DOHH2 (cell line): ENCODE data around the gene JARID2.

Experiments
- H3F3A ChIP-seq: fragments of 200-600 bp; sonication (generic), shearing (Covaris generic); 2 replicates; pipeline ENCODE4 v1.6.0; 2016; ENCODE audit warnings: antibody characterized with exemption, mild to moderate bottlenecking; ENCODE audit not compliant: control insufficient read depth, insufficient read depth
- H3K27ac ChIP-seq: fragments of 200-600 bp; sonication (generic); 2 replicates; pipeline ENCODE4 v1.5.1; 2014; ENCODE audit warnings: low read depth, mild to moderate bottlenecking, low read length, moderate library complexity
- H3K27me3 ChIP-seq: fragments of 200-600 bp; sonication (generic); 2 replicates; pipeline ENCODE4 v1.6.1; 2014; ENCODE audit warnings: mild to moderate bottlenecking, low read length, mixed read lengths; ENCODE audit not compliant: control insufficient read depth
- H3K36me3 ChIP-seq: fragments of 200-600 bp; sonication (generic); 2 replicates; pipeline ENCODE4 v1.6.1; 2014; ENCODE audit warnings: mild to moderate bottlenecking, low read length, moderate library complexity, mixed read lengths; ENCODE audit not compliant: control insufficient read depth
- H3K4me1 ChIP-seq: fragments of 200-600 bp; sonication (generic); 2 replicates; pipeline ENCODE4 v1.6.1; 2014; ENCODE audit warnings: mild to moderate bottlenecking, low read length, mixed read lengths; ENCODE audit not compliant: control insufficient read depth
- H3K4me2 ChIP-seq: fragments of 200-600 bp; sonication (generic); 2 replicates; pipeline ENCODE4 v1.6.0; 2014; ENCODE audit warnings: mild to moderate bottlenecking, low read length, moderate library complexity
- H3K4me3 ChIP-seq: fragments of 200-600 bp; sonication (generic); 2 replicates; pipeline ENCODE4 v1.5.1; 2014; ENCODE audit warnings: mild to moderate bottlenecking, low read length, mixed read lengths
- H3K79me2 ChIP-seq: fragments of 200-600 bp; sonication (generic); 2 replicates; pipeline ENCODE4 v1.6.1; 2014; ENCODE audit warnings: mild to moderate bottlenecking, low read length, mixed read lengths; ENCODE audit not compliant: control insufficient read depth
- H3K9me2 ChIP-seq: fragments of 200-600 bp; sonication (generic); replicated peaks from 2 replicates; pipeline ENCODE4 v1.6.1; 2014; ENCODE audit warnings: mild to moderate bottlenecking, low read length, mixed read lengths; ENCODE audit not compliant: control insufficient read depth
- H3K9me3 ChIP-seq: fragments of 200-600 bp; sonication (generic); 2 replicates; pipeline ENCODE4 v1.6.1; 2014; ENCODE audit warnings: antibody characterized with exemption, low read length, mixed read lengths; ENCODE audit not compliant: control insufficient read depth, insufficient read depth
- H4K20me1 ChIP-seq: fragments of 200-600 bp; sonication (generic); 2 replicates; pipeline ENCODE4 v1.6.0; 2014; ENCODE audit warnings: low read depth, mild to moderate bottlenecking, antibody characterized with exemption, low read length, moderate library complexity; ENCODE audit not compliant: control insufficient read depth, insufficient read depth
- CTCF ChIP-seq: fragments of 200-600 bp; sonication (generic); IDR thresholded peaks from one replicate; pipeline ENCODE4 v1.5.1; 2014; ENCODE audit warnings: antibody characterized with exemption, mild to moderate bottlenecking, low read depth, low read length; ENCODE audit not compliant: poor library complexity, severe bottlenecking
- EZH2phosphoT487 ChIP-seq: fragments of 200-600 bp; sonication (generic); IDR thresholded peaks from 2 replicates; pipeline ENCODE4 v1.6.1; 2017; ENCODE audit warnings: borderline replicate concordance, mild to moderate bottlenecking, antibody characterized with exemption, low read length, moderate library complexity, mixed read lengths

The JARID2 gene

DNA sequence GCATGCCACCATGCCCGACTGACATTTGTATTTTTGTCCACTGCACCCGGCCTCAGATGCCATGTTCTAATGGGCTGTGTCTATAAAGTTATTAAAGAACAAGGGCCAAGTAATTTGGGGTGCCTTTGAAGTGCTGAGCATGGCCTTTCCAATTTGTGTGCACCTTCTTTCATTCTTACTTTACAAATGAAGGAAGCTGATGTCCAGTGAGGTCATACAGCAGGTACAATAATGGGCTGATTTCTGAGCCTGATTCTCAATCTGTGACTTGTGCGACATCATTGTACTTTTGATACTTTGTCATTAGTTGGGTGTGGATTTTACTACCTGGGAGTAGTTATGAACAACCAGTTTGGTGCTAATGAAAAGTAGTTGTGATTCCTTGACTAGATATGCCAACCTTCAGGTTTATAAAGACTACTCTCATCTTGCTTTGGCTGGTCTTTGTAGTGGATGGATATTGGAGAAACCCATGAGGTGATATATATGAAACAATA is 94.3 kb downstream of the JARID2 start:
- H4K20me1 ChIP-seq, result peaks cover 5% of the 10 kb centered on the region
- peaks cover 12% of the 10 kb centered on the region for H3K4me1 ChIP-seq
- peak overlapping the region; percentile 21; the same call in 1 of the 2 replicates for H3K4me2 ChIP-seq
- H3K9me3 ChIP-seq, result no peaks in the 10 kb centered on the region
- no peak for TF ChIP-seq EZH2phosphoT487
- peaks cover 19% of the 10 kb centered on the region for H3K79me2 ChIP-seq
- no peak overlapping the region for H3K4me3 ChIP-seq
- H3K9me2 ChIP-seq, result no peaks in the 10 kb centered on the region
- no peak overlapping the region for H3K27ac ChIP-seq
- H3K36me3 ChIP-seq, result no peaks in the 10 kb centered on the region
- H3F3A ChIP-seq, result no peaks in the 10 kb centered on the region
- H3K27me3 ChIP-seq, result no peaks in the 10 kb centered on the region

DNA sequence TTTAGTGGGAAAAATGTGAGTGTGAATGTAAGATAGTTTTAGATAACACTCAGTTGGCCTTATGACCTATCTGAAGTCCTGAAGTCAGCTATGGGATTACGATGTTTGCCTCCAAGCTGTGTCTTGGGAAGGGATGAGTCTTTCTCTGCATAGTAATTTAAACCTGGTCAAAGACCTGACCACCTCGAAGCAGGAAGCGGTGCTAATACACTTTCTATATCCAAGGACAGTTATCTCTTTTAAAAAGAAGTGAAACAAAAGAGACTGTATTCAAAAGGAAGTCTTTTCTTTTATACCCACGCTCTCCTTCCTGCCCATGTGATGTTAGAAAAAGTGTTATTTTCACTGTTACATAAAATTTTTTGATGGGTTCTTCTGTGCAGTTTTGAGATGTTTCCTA is 94.9 kb downstream of the JARID2 start:
- no peaks in the 10 kb centered on the region for H3K9me2 ChIP-seq
- TF ChIP-seq EZH2phosphoT487, result no peak
- TF ChIP-seq CTCF, result no peak
- no peaks in the 10 kb centered on the region for H3K36me3 ChIP-seq
- H4K20me1 ChIP-seq, result peaks cover 5% of the 10 kb centered on the region; the same call in 1 of the 2 replicates
- H3K4me3 ChIP-seq, result no peak overlapping the region
- H3K4me1 ChIP-seq, result peaks cover 12% of the 10 kb centered on the region
- H3K9me3 ChIP-seq, result no peaks in the 10 kb centered on the region
- no peaks in the 10 kb centered on the region for H3F3A ChIP-seq
- peaks cover 19% of the 10 kb centered on the region for H3K79me2 ChIP-seq
- H3K27me3 ChIP-seq, result no peaks in the 10 kb centered on the region
- no peak overlapping the region for H3K27ac ChIP-seq
- H3K4me2 ChIP-seq, result peak overlapping the region; percentile 21

DNA sequence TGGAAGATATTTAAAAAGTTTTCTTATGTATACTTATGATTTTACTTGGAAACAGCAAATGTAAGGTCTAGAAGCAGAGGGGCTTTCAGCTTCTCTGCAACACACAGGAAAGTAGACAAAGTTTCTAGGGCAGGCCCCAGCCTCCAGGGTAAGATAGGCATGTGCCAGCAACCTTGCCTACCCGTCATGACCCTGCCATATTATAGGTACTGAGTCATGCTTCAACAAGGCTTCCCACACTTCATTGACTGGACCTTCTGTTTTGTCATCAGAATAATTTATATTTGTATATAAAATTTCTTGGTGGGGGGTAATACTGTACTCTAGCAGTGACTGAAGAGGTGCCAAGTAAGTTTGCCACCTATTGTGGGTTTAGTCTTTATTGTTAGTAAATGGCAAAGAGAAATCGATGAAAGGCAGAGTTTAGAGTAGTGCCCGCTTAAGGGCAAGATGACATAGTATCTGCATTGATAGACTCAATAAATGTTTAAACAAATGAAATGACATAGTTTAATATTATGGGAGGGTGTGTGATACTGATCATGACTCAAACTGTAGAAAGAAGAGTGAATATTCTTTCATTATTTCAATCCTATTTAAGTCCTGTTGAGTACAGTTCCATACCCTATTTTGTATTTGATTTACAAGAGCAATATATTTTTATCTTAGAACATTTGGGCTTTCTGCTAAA is 95.6 kb downstream of the JARID2 start:
- Histone ChIP-seq H3K79me2 (peaks cover 19% of the 10 kb centered on the region), H3K9me3 (no peaks in the 10 kb centered on the region), H3F3A (no peaks in the 10 kb centered on the region), H3K9me2 (no peaks in the 10 kb centered on the region), H3K4me3 (no peak overlapping the region), H3K27me3 (no peaks in the 10 kb centered on the region), H3K36me3 (no peaks in the 10 kb centered on the region), H3K27ac (no peak overlapping the region), H3K4me1 (peaks cover 12% of the 10 kb centered on the region), H3K4me2 (no peak overlapping the region; the same call in 1 of the 2 replicates), H4K20me1 (peaks cover 5% of the 10 kb centered on the region; the same call in 1 of the 2 replicates)
- TF ChIP-seq EZH2phosphoT487, result no peak
- no peak for TF ChIP-seq CTCF

DNA sequence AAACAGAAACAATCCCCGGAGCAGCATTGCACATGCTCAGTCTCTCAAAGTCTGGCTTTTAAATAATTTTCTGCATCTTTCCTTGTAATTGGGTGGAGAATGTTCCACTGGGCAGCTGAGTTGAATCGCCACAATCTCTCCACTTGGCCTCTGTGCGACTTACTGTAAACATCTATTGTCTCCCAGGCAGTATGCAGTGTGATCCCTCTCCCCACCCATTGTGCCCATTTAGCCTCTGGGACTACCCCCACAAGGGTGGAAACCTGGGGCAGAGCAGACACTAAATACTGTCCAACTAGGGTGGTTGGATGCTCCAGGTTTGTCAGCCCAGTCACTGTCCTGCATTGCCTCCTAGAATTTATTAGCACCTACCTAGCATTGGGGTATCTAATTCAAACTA is 96.2 kb downstream of the JARID2 start:
- Histone ChIP-seq H3K9me3 (no peaks in the 10 kb centered on the region), H3K4me3 (no peak overlapping the region), H3K79me2 (peaks cover 19% of the 10 kb centered on the region), H3F3A (no peaks in the 10 kb centered on the region), H3K27ac (no peak overlapping the region), H3K9me2 (no peaks in the 10 kb centered on the region), H4K20me1 (peaks cover 5% of the 10 kb centered on the region; the same call in 1 of the 2 replicates), H3K27me3 (no peaks in the 10 kb centered on the region), H3K4me2 (no peak overlapping the region), H3K36me3 (no peaks in the 10 kb centered on the region), H3K4me1 (peaks cover 12% of the 10 kb centered on the region)
- TF ChIP-seq EZH2phosphoT487 (no peak), CTCF (no peak)
